Naive thymus-derived CD4-positive, alpha-beta T cell (primary cell): ENCODE data around the gene KCNC2. TPM values are rescaled to one million over a fixed set of nuclear protein-coding genes. Genes with fewer than 3 reads are reported as not detected.
"Not testable (repeated sequence)": the region's sequence is repeated elsewhere in the genome, so short reads cannot be mapped to it uniquely, and the experiment has no call there.

Experiments used
- ATAC-seq: fragments of 150-1000 bp; cut with Tn5 transposase; 2 replicates; pipeline ENCODE4 v1.10.0; 2021; ENCODE audit warnings: mild to moderate bottlenecking, moderate library complexity
- CTCF ChIA-PET: fragments of 350-600 bp; sonication (Branson Sonifier 250); formaldehyde crosslinking; loops from one replicate; lab custom pipeline; 2021; ENCODE audit warnings: antibody characterized with exemption; lab: Charles Lee
- POLR2A ChIA-PET: fragments of 350-600 bp; sonication (Branson Sonifier 250); formaldehyde crosslinking; loops from one replicate; lab custom pipeline; 2021; ENCODE audit warnings: antibody characterized with exemption, inconsistent platforms; lab: Charles Lee
- DNase-seq, 9 donors: peaks; one replicate each; pipeline versions ENCODE4 v3.0.0 to v3.0.0-alpha.2; 2020 to 2022; ENCODE audit warnings: mixed read lengths in 1 of 9
- H3K27ac ChIP-seq: one replicate; pipeline ENCODE4 v1.7.0; 2013; ENCODE audit warnings: mild to moderate bottlenecking, low read depth, low read length, moderate library complexity
- H3K27me3 ChIP-seq, 2 donors: one replicate each; pipeline ENCODE4 v1.7.0; 2013; ENCODE audit warnings: low read length in 2 of 2, mild to moderate bottlenecking in 2 of 2, moderate library complexity in 2 of 2; ENCODE audit not compliant: control insufficient read depth in 2 of 2, insufficient read depth in 2 of 2
- H3K36me3 ChIP-seq, 3 experiments: 1 replicate in 2 of 3; 2 replicates in 1 of 3; pipeline ENCODE4 v1.7.0; 2013; ENCODE audit warnings: low read length in 3 of 3, mild to moderate bottlenecking in 3 of 3, moderate library complexity in 1 of 3; ENCODE audit not compliant: insufficient read depth in 3 of 3, control insufficient read depth in 2 of 3
- H3K4me1 ChIP-seq, 2 donors: one replicate each; pipeline ENCODE4 v1.7.0; 2013; ENCODE audit warnings: low read length in 2 of 2, mild to moderate bottlenecking in 2 of 2, moderate library complexity in 1 of 2; ENCODE audit not compliant: control insufficient read depth in 2 of 2, insufficient read depth in 2 of 2
- H3K4me3 ChIP-seq: 2 replicates; pipeline ENCODE4 v1.7.0; 2013; ENCODE audit warnings: mild to moderate bottlenecking, low read length
- H3K9me3 ChIP-seq, 3 experiments: 1 replicate in 2 of 3; 2 replicates in 1 of 3; pipeline ENCODE4 v1.7.0; 2013; ENCODE audit warnings: low read length in 3 of 3; ENCODE audit not compliant: control insufficient read depth in 2 of 3
- H3K27ac Mint-ChIP-seq, 9 donors: one replicate each; pipeline ENCODE4 v1.8.0; 2020 to 2022; ENCODE audit warnings: mixed read lengths in 9 of 9, mild to moderate bottlenecking in 8 of 9, moderate library complexity in 5 of 9, inconsistent platforms in 2 of 9
- H3K27me3 Mint-ChIP-seq, 5 donors: one replicate each; pipeline ENCODE4 v1.8.0; 2021 to 2022; ENCODE audit warnings: mixed read lengths in 5 of 5, mild to moderate bottlenecking in 1 of 5
- H3K36me3 Mint-ChIP-seq, 5 donors: one replicate each; pipeline ENCODE4 v1.8.0; 2020 to 2022; ENCODE audit warnings: mixed read lengths in 5 of 5, mild to moderate bottlenecking in 3 of 5, inconsistent platforms in 1 of 5
- H3K4me1 Mint-ChIP-seq, 7 donors: one replicate each; pipeline ENCODE4 v1.8.0; 2020 to 2022; ENCODE audit warnings: mixed read lengths in 7 of 7, mild to moderate bottlenecking in 3 of 7, inconsistent platforms in 1 of 7
- H3K4me3 Mint-ChIP-seq, 10 donors: one replicate each; pipeline ENCODE4 v1.8.0; 2020 to 2022; ENCODE audit warnings: mild to moderate bottlenecking in 10 of 10, mixed read lengths in 10 of 10, moderate library complexity in 6 of 10, inconsistent platforms in 2 of 10
- H3K9me3 Mint-ChIP-seq, 11 donors: one replicate each; pipeline ENCODE4 v1.8.0; 2020 to 2022; ENCODE audit warnings: mixed read lengths in 11 of 11, mild to moderate bottlenecking in 4 of 11, inconsistent platforms in 1 of 11, moderate library complexity in 1 of 11
- intact Hi-C, 2 donors: fragments of 100-400 bp; cut with micrococcal nuclease; formaldehyde crosslinking; loops; one replicate each; pipeline ENCODE4 v1.15.1; 2023
- polyA plus RNA-seq, 2 donors: library from polyadenylated mRNA; unstranded; fragments of 300-500 nt; fragmentation: Illumina TruSeq; gene quantifications; one replicate each; pipeline ENCODE4 v1.2.3, GENCODE V29; 2021
- total RNA-seq, 6 experiments: library from RNA in 5 of 6; stranded (reverse) in 5 of 6; gene quantifications; 1 replicate in 5 of 6; 2 replicates in 1 of 6; pipeline ENCODE4 v1.2.3 and lab custom pipeline; 2021 to 2026

The KCNC2 gene
- total and polyA plus RNA-seq, 7 experiments from 2014 or later = not detected

- Histone ChIP-seq H3K4me1 (no peaks in the 10 kb centered on the region), H3K9me3 (no peaks in the 10 kb centered on the region), H3K27me3 (no peaks in the 10 kb centered on the region), H3K4me3 (no peak overlapping the region), H3K36me3 (no peaks in the 10 kb centered on the region), H3K27ac (no peak overlapping the region)
- Mint-ChIP-seq H3K4me3 (no peak overlapping the region), H3K9me3 (no peaks in the 10 kb centered on the region), H3K4me1 (no peaks in the 10 kb centered on the region), H3K36me3 (no peaks in the 10 kb centered on the region), H3K27me3 (peaks cover 0 to 17% (median 7%) of the 10 kb centered on the region in 5 donors), H3K27ac (no peak overlapping the region)
- ChIA-PET CTCF (no interaction called here), POLR2A (no interaction called here)
- DNase-seq (no peak), ATAC-seq (no peak)
- intact Hi-C loops = no loop called here
These were observed 15.4 kb downstream of the KCNC2 start for GRCh38 chr12:75194250-75194649.

- Mint-ChIP-seq H3K36me3 (no peaks in the 10 kb centered on the region), H3K27ac (no peak overlapping the region), H3K4me1 (no peaks in the 10 kb centered on the region), H3K27me3 (peaks cover 0 to 17% (median 5%) of the 10 kb centered on the region in 5 donors), H3K9me3 (no peaks in the 10 kb centered on the region), H3K4me3 (no peak overlapping the region)
- H3K9me3 ChIP-seq = no peaks in the 10 kb centered on the region
- no peaks in the 10 kb centered on the region for H3K27me3 ChIP-seq
- intact Hi-C loops = no loop called here
- ChIA-PET POLR2A (no interaction called here), CTCF (no interaction called here)
- no peak overlapping the region for H3K4me3 ChIP-seq
- no peaks in the 10 kb centered on the region for H3K36me3 ChIP-seq
- H3K27ac ChIP-seq = no peak overlapping the region
- ATAC-seq (no peak), DNase-seq (no peak)
- H3K4me1 ChIP-seq = no peaks in the 10 kb centered on the region
These were observed 17.4 kb downstream of the KCNC2 start for GRCh38 chr12:75192196-75192595.

GRCh38 chr12:75190846-75191245 lies 18.8 kb downstream of the KCNC2 start:
- no peak overlapping the region for H3K4me3 Mint-ChIP-seq
- H3K4me3 ChIP-seq = no peak overlapping the region
- DNase-seq (no peak), ATAC-seq (no peak)
- peaks cover 0 to 14% (median 1%) of the 10 kb centered on the region in 5 donors for H3K27me3 Mint-ChIP-seq
- intact Hi-C loops = no loop called here
- ChIA-PET CTCF (no interaction called here), POLR2A (no interaction called here)
- no peak overlapping the region for H3K27ac ChIP-seq
- no peaks in the 10 kb centered on the region for H3K4me1 Mint-ChIP-seq
- no peak overlapping the region for H3K27ac Mint-ChIP-seq
- no peaks in the 10 kb centered on the region for H3K4me1 ChIP-seq
- H3K27me3 ChIP-seq = no peaks in the 10 kb centered on the region
- H3K9me3 ChIP-seq = no peaks in the 10 kb centered on the region
- H3K36me3 ChIP-seq = no peaks in the 10 kb centered on the region
- H3K36me3 Mint-ChIP-seq = no peaks in the 10 kb centered on the region
- no peaks in the 10 kb centered on the region for H3K9me3 Mint-ChIP-seq

DNA sequence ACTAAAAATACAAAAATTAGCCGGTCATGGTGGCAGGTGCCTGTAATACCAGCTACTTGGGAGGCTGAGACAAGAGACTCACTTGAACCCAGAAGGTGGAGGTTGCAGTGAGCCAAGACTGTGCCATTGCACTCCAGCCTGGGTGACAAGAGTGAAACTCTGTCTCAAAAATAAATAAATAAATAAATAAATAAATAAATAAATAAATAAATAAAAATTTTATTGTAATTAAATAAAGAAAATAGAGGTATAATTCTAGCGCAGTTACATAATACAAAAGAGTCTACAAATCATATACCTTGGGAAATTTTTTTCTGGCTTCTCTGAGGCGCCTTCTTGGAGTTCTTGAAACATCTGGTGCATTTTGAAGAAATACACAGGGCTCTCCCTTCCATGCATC lies 23.8 kb downstream of the KCNC2 start:
- H3K36me3 ChIP-seq, H3K27me3 Mint-ChIP-seq, H3K4me1 ChIP-seq, H3K4me3 Mint-ChIP-seq, H3K27ac ChIP-seq, ATAC-seq, POLR2A ChIA-PET, DNase-seq, H3K27ac Mint-ChIP-seq, H3K27me3 ChIP-seq, H3K9me3 ChIP-seq, H3K4me1 Mint-ChIP-seq, H3K4me3 ChIP-seq, intact Hi-C loops, CTCF ChIA-PET, H3K36me3 Mint-ChIP-seq, H3K9me3 Mint-ChIP-seq: not testable (repeated sequence)

- H3K4me1 ChIP-seq = no peaks in the 10 kb centered on the region
- no peak overlapping the region for H3K4me3 ChIP-seq
- no peaks in the 10 kb centered on the region for H3K9me3 Mint-ChIP-seq
- H3K36me3 Mint-ChIP-seq = no peaks in the 10 kb centered on the region
- H3K27me3 ChIP-seq = no peaks in the 10 kb centered on the region
- H3K4me1 Mint-ChIP-seq = no peaks in the 10 kb centered on the region
- H3K27ac Mint-ChIP-seq = no peak overlapping the region
- ChIA-PET POLR2A (no interaction called here), CTCF (interaction anchor here (0.7 kb wide), 1 partner anchor 459 kb away, joined by 3 read pairs; no protein-coding TSS in a partner anchor)
- H3K4me3 Mint-ChIP-seq = no peak overlapping the region
- peaks cover 0 to 8% (median 0%) of the 10 kb centered on the region in 5 donors for H3K27me3 Mint-ChIP-seq
- H3K9me3 ChIP-seq = no peaks in the 10 kb centered on the region
- H3K27ac ChIP-seq = no peak overlapping the region
- ATAC-seq = no peak
- no peaks in the 10 kb centered on the region for H3K36me3 ChIP-seq
- DNase-seq = no peak
- intact Hi-C loops = no loop called here
These were observed 25.1 kb downstream of the KCNC2 start for GRCh38 chr12:75184516-75184915.

GRCh38 chr12:75183967-75184366 lies 25.7 kb downstream of the KCNC2 start:
- POLR2A ChIA-PET = no interaction called here
- intact Hi-C loops = no loop called here

DNA sequence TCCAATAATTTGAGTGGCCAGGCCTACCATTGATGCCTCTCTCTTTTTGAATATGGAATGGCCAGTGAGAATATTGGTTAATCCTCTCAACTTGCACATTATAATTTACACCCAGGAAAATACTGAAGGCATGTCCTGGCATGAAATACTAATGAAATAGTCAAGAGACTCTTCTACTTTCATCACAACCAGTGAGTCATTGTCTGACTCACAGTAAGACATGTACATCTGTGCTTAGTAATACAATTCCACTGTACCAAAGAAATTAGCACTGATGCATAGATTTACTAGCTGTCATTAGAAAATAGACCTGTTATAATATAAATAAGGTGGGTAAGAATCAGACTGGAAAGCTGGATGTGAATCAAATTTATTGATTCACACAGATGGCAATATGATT lies 31.6 kb downstream of the KCNC2 start:
- no peaks in the 10 kb centered on the region for H3K4me1 ChIP-seq
- Mint-ChIP-seq H3K4me1 (no peaks in the 10 kb centered on the region), H3K27ac (no peak overlapping the region), H3K36me3 (no peaks in the 10 kb centered on the region), H3K9me3 (no peaks in the 10 kb centered on the region), H3K27me3 (peaks cover 0 to 3% (median 0%) of the 10 kb centered on the region in 5 donors), H3K4me3 (no peak overlapping the region)
- CTCF ChIA-PET = no interaction called here
- intact Hi-C loops = no loop called here
- no peaks in the 10 kb centered on the region for H3K27me3 ChIP-seq
- H3K4me3 ChIP-seq = no peak overlapping the region
- no peaks in the 10 kb centered on the region for H3K36me3 ChIP-seq
- ATAC-seq = no peak
- H3K9me3 ChIP-seq = no peaks in the 10 kb centered on the region
- H3K27ac ChIP-seq = no peak overlapping the region
- POLR2A ChIA-PET = no interaction called here
- DNase-seq = no peak

More at GRCh38 chr12:75183967-75184366, 25.7 kb downstream of the KCNC2 start:
- H3K4me1 Mint-ChIP-seq = no peaks in the 10 kb centered on the region
- Histone ChIP-seq H3K4me3 (no peak overlapping the region), H3K4me1 (no peaks in the 10 kb centered on the region), H3K36me3 (no peaks in the 10 kb centered on the region), H3K9me3 (no peaks in the 10 kb centered on the region), H3K27ac (no peak overlapping the region), H3K27me3 (no peaks in the 10 kb centered on the region)
- H3K36me3 Mint-ChIP-seq = no peaks in the 10 kb centered on the region
- peaks cover 0 to 8% (median 0%) of the 10 kb centered on the region in 5 donors for H3K27me3 Mint-ChIP-seq
- ATAC-seq (no peak), DNase-seq (no peak)
- no peaks in the 10 kb centered on the region for H3K9me3 Mint-ChIP-seq
- no peak overlapping the region for H3K27ac Mint-ChIP-seq
- CTCF ChIA-PET = interaction anchor here (0.7 kb wide), 1 partner anchor 459 kb away, joined by 3 read pairs; no protein-coding TSS in a partner anchor
- H3K4me3 Mint-ChIP-seq = no peak overlapping the region
